IPS-15b (cell line): ENCODE results near the gene ZNF593OS.

Experiments used
- H3K27me3 ChIP-seq: one replicate; pipeline ENCODE4 v1.6.1; 2013; ENCODE audit warnings: low read length; ENCODE audit not compliant: control insufficient read depth, insufficient read depth
- H3K36me3 ChIP-seq: one replicate; pipeline ENCODE4 v1.6.1; 2013; ENCODE audit warnings: low read length; ENCODE audit not compliant: control insufficient read depth, insufficient read depth
- H3K4me1 ChIP-seq: one replicate; pipeline ENCODE4 v1.6.1; 2013; ENCODE audit warnings: mild to moderate bottlenecking, low read length; ENCODE audit not compliant: control insufficient read depth, insufficient read depth
- H3K4me3 ChIP-seq: one replicate; pipeline ENCODE4 v1.5.1; 2013; ENCODE audit warnings: low read depth, low read length
- H3K9ac ChIP-seq: one replicate; pipeline ENCODE4 v1.6.1; 2013; ENCODE audit warnings: low read depth, mild to moderate bottlenecking, low read length
- H3K9me3 ChIP-seq: one replicate; pipeline ENCODE4 v1.6.1; 2013; ENCODE audit warnings: mild to moderate bottlenecking, low read length; ENCODE audit not compliant: control insufficient read depth, insufficient read depth

The ZNF593OS gene

DNA sequence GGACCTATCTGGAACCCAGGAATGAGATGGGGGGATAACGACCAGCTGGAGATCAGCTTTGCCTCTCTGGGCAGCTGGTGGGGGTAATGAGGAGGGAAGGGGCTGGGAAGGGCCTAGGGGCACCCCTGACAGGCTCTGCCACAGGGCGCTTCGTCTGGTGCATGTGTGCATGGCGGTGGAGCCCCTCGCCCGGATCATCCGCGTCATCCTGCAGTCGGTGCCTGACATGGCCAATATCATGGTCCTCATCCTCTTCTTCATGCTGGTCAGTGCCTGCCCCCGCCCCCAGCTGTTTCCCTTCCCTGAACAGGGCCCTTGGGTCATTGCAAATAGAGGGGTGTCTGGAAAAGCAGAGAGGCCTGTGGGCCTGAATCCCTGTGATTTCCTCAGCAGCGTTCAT, 26.2 kb upstream of the ZNF593OS start:
- no peaks in the 10 kb centered on the region for H3K9me3 ChIP-seq
- H3K4me3 ChIP-seq = no peak overlapping the region
- no peak overlapping the region for H3K9ac ChIP-seq
- H3K27me3 ChIP-seq = no peaks in the 10 kb centered on the region
- H3K4me1 ChIP-seq = peaks cover 3% of the 10 kb centered on the region
- no peaks in the 10 kb centered on the region for H3K36me3 ChIP-seq

DNA sequence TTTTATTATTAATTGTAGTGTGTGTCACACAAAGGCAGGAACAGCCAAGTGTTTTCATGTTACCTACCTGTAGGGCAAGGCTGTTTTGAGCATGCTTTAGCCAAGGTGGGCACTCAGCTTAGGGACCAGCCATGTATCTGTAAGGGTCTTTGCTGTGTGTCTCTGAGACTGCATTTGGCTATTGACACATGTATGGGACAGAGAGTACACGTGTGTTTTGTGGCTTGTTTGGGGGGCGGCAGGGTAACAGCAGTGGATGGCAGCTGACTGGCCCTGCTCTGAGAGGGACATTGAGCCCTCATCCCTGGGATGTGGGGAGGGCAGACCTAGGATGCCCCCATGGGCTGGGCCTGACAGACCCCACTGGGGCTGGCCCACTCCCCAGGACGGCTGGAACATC, 25.7 kb upstream of the ZNF593OS start:
- Histone ChIP-seq H3K4me3 (no peak overlapping the region), H3K9me3 (no peaks in the 10 kb centered on the region), H3K36me3 (no peaks in the 10 kb centered on the region), H3K9ac (no peak overlapping the region), H3K27me3 (no peaks in the 10 kb centered on the region), H3K4me1 (peaks cover 3% of the 10 kb centered on the region)

DNA sequence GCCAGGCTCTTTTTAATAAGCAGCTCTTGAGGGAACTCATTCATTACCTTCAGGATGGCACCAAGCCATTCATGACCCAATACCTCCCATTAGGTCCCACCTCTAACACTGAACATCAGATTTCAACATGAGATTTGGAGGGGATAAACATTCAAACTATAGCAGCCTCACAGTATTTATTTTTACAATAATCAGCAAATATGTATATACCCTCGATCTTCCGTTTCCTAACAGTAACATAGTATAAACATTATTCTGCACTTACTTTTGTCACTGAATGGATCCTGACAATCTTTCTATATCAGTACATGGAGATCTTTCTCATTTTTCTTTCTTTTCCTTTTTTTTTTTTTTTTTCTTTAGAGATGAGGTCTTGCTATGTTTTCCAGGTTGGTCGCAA, 24.2 kb upstream of the ZNF593OS start:
- Histone ChIP-seq H3K4me1 (peaks cover 3% of the 10 kb centered on the region), H3K36me3 (no peaks in the 10 kb centered on the region), H3K9me3 (no peaks in the 10 kb centered on the region), H3K4me3 (no peak overlapping the region), H3K9ac (no peak overlapping the region), H3K27me3 (no peaks in the 10 kb centered on the region)

DNA sequence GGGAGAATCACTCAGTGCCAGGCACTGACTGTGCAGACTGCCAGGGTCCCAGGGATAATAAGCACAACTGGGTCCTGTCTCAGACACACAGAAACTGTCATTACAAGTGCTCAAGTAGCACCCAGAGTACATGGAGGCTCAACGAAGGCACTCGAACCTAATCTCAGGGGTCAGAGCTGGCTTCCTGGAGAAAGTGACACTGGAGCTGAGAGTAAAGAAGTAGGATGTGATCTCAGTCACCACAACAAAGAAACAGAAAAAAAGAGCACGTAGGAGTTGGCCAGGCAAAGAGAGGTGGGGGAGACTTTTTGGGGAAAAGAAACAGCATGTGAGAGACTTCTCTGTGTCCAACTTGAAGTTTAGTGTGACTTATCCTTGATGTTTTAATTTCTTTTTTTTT, 20.1 kb upstream of the ZNF593OS start:
- peaks cover 4% of the 10 kb centered on the region for H3K4me1 ChIP-seq
- H3K36me3 ChIP-seq = peaks cover 9% of the 10 kb centered on the region
- no peak overlapping the region for H3K4me3 ChIP-seq
- no peaks in the 10 kb centered on the region for H3K9me3 ChIP-seq
- no peaks in the 10 kb centered on the region for H3K27me3 ChIP-seq
- H3K9ac ChIP-seq = no peak overlapping the region

DNA sequence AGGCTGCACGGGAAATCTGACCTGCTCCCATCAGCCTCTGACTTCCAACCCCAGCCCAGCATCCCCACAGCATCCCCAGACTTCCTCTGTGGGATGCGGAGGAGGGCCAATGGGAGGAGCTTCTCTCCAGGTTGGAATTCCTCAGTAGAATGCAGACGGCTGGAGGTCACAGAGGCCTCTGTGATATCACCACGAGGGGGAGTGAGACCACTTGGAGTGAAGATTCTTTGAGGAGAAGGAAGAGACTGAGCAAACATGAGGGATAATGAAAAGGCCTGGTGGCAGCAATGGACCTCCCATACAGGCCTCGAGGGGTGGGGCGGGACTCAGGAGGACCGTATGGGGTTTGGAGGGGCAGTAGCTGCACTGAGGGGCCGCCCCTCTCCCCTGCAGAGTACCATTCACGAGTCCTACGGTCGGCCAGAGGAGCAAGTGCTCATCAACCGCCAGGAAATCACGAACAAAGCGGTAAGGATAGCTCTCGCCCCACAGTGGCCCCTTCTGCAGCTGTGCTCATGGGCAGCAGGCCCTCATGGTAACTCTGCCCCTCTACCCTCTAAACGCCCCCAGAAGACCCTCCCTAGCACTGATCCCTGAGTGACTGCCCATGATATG, 18.8 kb upstream of the ZNF593OS start, which contains the start of gene CATSPER4:
TSS of gene CATSPER4 (plus strand) at position 230 of the 615 bp plus-strand sequence. CDS start at position 256, 26 bp downstream.
- peaks cover 4% of the 10 kb centered on the region for H3K4me1 ChIP-seq
- no peaks in the 10 kb centered on the region for H3K27me3 ChIP-seq
- no peak within 1 kb of the TSS for H3K9ac ChIP-seq
- no peaks in the 10 kb centered on the region for H3K9me3 ChIP-seq
- peak within 1 kb of the TSS; percentile 2 for H3K4me3 ChIP-seq
- H3K36me3 ChIP-seq = peaks cover 9% of the 10 kb centered on the region

DNA sequence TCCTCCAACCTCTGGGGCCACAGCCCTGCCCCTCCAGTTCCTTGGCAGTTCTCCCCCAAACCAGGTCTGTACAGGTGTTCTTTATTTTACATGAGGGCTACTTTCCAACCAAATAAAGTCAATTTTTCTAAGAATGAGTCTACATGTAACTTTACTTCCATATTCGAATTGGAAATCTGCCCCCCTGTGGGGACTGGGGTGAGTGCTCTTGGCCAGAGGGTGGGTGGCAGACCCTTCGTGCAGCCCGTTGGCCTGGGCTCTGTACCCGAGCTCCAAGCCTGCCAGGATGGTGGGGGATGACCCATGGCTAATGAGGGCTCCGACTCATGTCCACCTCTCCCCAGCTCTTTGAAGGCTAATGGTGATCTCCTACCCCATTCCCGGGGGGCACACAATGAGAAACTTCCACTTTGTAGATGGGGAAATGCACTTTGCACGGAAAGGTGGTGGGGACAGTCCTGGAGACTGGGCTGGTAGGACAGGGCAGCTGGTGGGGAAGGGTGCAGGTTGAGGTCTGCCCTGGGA, 18.2 kb upstream of the ZNF593OS start:
- peaks cover 11% of the 10 kb centered on the region for H3K36me3 ChIP-seq
- H3K9me3 ChIP-seq = no peaks in the 10 kb centered on the region
- no peak overlapping the region for H3K4me3 ChIP-seq
- no peak overlapping the region for H3K9ac ChIP-seq
- H3K4me1 ChIP-seq = peaks cover 4% of the 10 kb centered on the region
- no peaks in the 10 kb centered on the region for H3K27me3 ChIP-seq

DNA sequence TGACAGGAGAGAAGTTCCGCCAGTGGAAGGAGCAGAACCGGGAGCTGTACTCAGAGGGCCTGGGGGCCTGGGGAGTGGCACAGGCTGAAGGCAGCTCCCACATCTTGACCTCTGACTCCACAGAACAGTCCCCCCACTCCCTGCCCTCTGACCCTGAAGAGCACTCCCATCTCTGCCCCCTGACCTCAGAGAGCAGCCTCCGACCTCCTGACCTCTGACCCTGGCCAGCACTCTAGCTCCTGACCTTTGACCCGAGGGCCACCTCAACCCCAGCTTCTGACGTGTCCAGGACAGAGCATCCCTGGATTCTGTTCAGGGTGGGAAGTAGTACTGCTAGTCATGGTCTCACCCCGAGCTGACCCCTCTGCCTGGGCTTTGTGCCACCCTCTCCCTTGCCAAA, 17.7 kb upstream of the ZNF593OS start:
- Histone ChIP-seq H3K4me3 (no peak overlapping the region), H3K9me3 (no peaks in the 10 kb centered on the region), H3K27me3 (no peaks in the 10 kb centered on the region), H3K4me1 (peaks cover 4% of the 10 kb centered on the region), H3K36me3 (peaks cover 12% of the 10 kb centered on the region), H3K9ac (no peak overlapping the region)

DNA sequence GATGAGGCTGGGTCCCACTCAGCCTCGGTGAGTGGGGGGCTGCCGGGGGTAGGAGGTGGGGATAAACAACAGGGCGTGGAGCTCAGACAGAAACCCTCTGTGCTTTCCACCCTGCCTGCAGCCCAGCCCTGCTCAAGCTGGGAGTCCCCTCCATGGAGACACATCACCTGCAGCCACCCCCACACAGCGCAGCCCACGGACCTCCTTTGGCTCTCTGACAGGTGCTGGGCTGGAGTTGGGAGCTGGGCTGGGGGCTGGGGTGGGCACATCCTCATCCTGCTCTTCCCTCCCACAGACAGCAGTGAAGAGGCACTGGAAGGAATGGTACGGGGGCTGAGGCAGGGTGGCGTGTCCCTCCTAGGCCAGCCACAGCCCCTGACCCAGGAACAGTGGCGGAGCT, 16.8 kb upstream of the ZNF593OS start:
- no peak overlapping the region for H3K9ac ChIP-seq
- H3K9me3 ChIP-seq = no peaks in the 10 kb centered on the region
- peaks cover 4% of the 10 kb centered on the region for H3K4me1 ChIP-seq

DNA sequence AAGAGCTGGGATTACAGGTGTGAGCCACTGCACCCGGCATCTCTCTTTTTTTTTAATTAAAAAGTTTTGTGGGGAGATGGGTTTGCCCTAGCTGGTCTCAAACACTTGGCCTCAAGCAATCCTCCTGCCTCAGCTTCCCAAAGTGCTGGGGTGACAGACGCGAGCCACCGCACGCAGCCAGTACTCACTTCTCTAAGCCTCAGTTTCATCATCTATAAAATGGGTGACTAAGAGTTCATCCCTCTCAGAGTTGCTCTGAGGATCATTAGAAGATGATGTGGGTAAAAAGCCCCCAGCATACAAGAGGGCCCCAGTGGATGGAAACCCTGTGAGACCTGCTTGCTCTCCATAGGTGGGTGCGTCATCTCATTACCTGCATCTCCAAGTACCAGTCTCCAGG, 16.2 kb upstream of the ZNF593OS start:
- H3K9ac ChIP-seq = no peak overlapping the region
- H3K4me1 ChIP-seq = peaks cover 4% of the 10 kb centered on the region
- no peaks in the 10 kb centered on the region for H3K9me3 ChIP-seq
- H3K36me3 ChIP-seq = peaks cover 12% of the 10 kb centered on the region
- no peaks in the 10 kb centered on the region for H3K27me3 ChIP-seq
- no peak overlapping the region for H3K4me3 ChIP-seq

More for the DNA sequence above, 16.8 kb upstream of the ZNF593OS start:
- H3K27me3 ChIP-seq = no peaks in the 10 kb centered on the region
- no peak overlapping the region for H3K4me3 ChIP-seq
- H3K36me3 ChIP-seq = peaks cover 12% of the 10 kb centered on the region

DNA sequence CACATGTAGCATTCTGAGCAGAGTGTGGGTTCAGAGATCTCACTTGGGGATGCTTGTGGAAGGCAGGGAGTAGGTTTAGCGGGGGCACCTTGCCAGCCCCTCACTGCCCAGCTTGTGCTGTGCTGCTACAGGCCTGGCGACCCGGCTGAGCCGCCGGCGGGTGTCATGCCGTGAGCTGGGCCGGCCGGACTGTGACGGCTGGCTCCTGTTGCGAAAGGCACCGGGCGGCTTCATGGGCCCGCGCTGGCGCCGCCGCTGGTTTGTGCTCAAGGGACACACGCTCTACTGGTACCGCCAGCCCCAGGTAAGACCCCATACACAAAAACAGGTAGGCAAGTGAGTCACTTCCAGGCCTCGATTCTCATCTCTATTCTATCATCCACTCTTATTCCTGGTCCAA, 13.3 kb upstream of the ZNF593OS start:
- Histone ChIP-seq H3K36me3 (peaks cover 16% of the 10 kb centered on the region), H3K9me3 (no peaks in the 10 kb centered on the region), H3K4me1 (peaks cover under 1% of the 10 kb centered on the region), H3K27me3 (no peaks in the 10 kb centered on the region), H3K9ac (no peak overlapping the region), H3K4me3 (no peak overlapping the region)

DNA sequence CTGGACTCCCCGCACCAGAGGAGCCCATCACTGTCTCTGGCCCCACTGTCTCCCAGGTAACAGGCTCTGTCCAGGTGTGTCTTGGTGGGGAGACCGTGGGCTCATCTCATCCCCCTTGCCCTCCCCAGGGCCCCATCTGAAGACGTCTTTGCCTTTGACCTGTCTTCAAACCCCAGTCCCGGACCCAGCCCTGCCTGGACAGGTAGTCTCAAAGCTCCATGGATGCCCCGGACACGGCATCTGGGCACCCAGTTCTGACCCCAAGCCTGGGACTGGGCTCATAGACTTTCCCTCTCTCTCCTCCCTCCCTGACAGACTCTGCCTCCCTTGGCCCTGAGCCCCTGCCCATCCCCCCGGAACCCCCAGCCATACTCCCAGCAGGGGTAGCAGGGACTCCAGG, 12.5 kb upstream of the ZNF593OS start:
- Histone ChIP-seq H3K36me3 (peaks cover 13% of the 10 kb centered on the region), H3K9me3 (no peaks in the 10 kb centered on the region), H3K27me3 (no peaks in the 10 kb centered on the region), H3K4me3 (no peak overlapping the region), H3K9ac (no peak overlapping the region), H3K4me1 (no peaks in the 10 kb centered on the region)

DNA sequence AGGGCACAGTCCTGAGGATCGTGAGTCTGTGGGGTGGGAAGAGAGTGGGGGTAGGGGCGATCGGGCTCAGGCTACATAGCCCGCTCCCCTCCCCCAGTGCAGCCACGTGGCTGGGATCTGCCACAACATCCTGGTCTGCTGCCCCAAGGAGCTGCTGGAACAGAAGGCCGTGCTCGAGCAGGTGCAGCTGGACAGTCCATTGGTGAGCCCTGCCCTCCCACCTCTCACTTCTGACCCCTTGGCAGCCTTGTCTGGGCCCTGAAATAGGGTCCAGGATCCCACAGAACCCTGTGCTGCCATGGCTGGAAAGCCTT, 10.7 kb upstream of the ZNF593OS start:
- no peak overlapping the region for H3K4me3 ChIP-seq
- peak overlapping the region; percentile 12 for H3K9ac ChIP-seq
- no peaks in the 10 kb centered on the region for H3K4me1 ChIP-seq
- no peaks in the 10 kb centered on the region for H3K9me3 ChIP-seq
- no peaks in the 10 kb centered on the region for H3K27me3 ChIP-seq
- H3K36me3 ChIP-seq = peaks cover 7% of the 10 kb centered on the region
